MM.1S (cell line): ENCODE measurements around the gene MACROD2.

Experiments used
- DNase-seq: peaks from one replicate; pipeline ENCODE4 v3.0.0-alpha.2; 2015
- H2AFZ ChIP-seq: fragments of 300-600 bp; sonication (generic); 2 replicates; pipeline ENCODE4 v1.6.0; 2016; ENCODE audit warnings: antibody characterized with exemption, low read length
- H3F3A ChIP-seq: fragments of 300-600 bp; sonication (generic); 2 replicates; pipeline ENCODE4 v1.6.1; 2016; ENCODE audit warnings: mild to moderate bottlenecking, antibody characterized with exemption, low read length, moderate library complexity, mixed read lengths; ENCODE audit not compliant: insufficient read depth
- H3K27ac ChIP-seq: fragments of 300-600 bp; sonication (generic); 2 replicates; pipeline ENCODE4 v1.5.1; 2016; ENCODE audit warnings: mild to moderate bottlenecking, low read length
- H3K27me3 ChIP-seq: fragments of 300-600 bp; sonication (generic); replicated peaks from 2 replicates; pipeline ENCODE4 v1.6.0; 2016; ENCODE audit warnings: low read length; ENCODE audit not compliant: insufficient read depth
- H3K36me3 ChIP-seq: fragments of 300-600 bp; sonication (generic); replicated peaks from 2 replicates; pipeline ENCODE4 v1.6.1; 2016; ENCODE audit warnings: mild to moderate bottlenecking, low read length, mixed read lengths; ENCODE audit not compliant: insufficient read depth
- H3K4me1 ChIP-seq: fragments of 300-600 bp; sonication (generic); 2 replicates; pipeline ENCODE4 v1.6.1; 2016; ENCODE audit warnings: low read length, mixed read lengths
- H3K4me2 ChIP-seq: fragments of 300-600 bp; sonication (generic); 2 replicates; pipeline ENCODE4 v1.6.0; 2016; ENCODE audit warnings: low read depth, low read length
- H3K4me3 ChIP-seq: fragments of 300-600 bp; sonication (generic); 2 replicates; pipeline ENCODE4 v1.5.1; 2016; ENCODE audit warnings: low read length, mixed read lengths
- H3K79me2 ChIP-seq: fragments of 300-600 bp; sonication (generic); 2 replicates; pipeline ENCODE4 v1.6.1; 2016; ENCODE audit warnings: mixed run types, low read length, mixed read lengths
- H3K9ac ChIP-seq: fragments of 300-600 bp; sonication (generic); 2 replicates; pipeline ENCODE4 v1.6.1; 2016; ENCODE audit warnings: low read length, mixed read lengths
- H3K9me2 ChIP-seq: fragments of 300-600 bp; sonication (generic); replicated peaks from 2 replicates; pipeline ENCODE4 v1.6.1; 2016; ENCODE audit warnings: mild to moderate bottlenecking, low read length, mixed read lengths; ENCODE audit not compliant: insufficient read depth
- H3K9me3 ChIP-seq: fragments of 300-600 bp; sonication (generic); replicated peaks from 2 replicates; pipeline ENCODE4 v1.6.1; 2016; ENCODE audit warnings: mild to moderate bottlenecking, low read length, mixed read lengths; ENCODE audit not compliant: insufficient read depth
- H4K20me1 ChIP-seq: fragments of 300-600 bp; sonication (generic); 2 replicates; pipeline ENCODE4 v1.6.1; 2016; ENCODE audit warnings: mild to moderate bottlenecking, low read length, moderate library complexity, mixed read lengths; ENCODE audit not compliant: insufficient read depth
- CTCF ChIP-seq: fragments of 300-600 bp; sonication (generic); IDR thresholded peaks from 2 replicates; pipeline ENCODE4 v1.5.1; 2016; ENCODE audit warnings: antibody characterized with exemption, low read length, mixed read lengths
- EZH2 ChIP-seq: fragments of 300-600 bp; sonication (generic); optimal IDR thresholded peaks from 2 replicates; pipeline ENCODE3; 2017; ENCODE audit warnings: low read depth, mild to moderate bottlenecking, antibody characterized with exemption, low read length, mixed read lengths
- EZH2phosphoT487 ChIP-seq: fragments of 300-600 bp; sonication (generic); IDR thresholded peaks from 2 replicates; pipeline ENCODE4 v1.6.1; 2018; ENCODE audit warnings: antibody characterized with exemption, low read length

The MACROD2 gene

GRCh38 chr20:15653396-15654207 is 1658.3 kb downstream of the MACROD2 start:
- Histone ChIP-seq H3K9me3 (no peaks in the 10 kb centered on the region), H3F3A (no peaks in the 10 kb centered on the region), H3K36me3 (no peaks in the 10 kb centered on the region), H3K9ac (no peak overlapping the region), H3K9me2 (no peaks in the 10 kb centered on the region), H3K27ac (no peak overlapping the region), H3K4me3 (no peak overlapping the region), H2AFZ (no peak overlapping the region), H3K27me3 (no peaks in the 10 kb centered on the region), H4K20me1 (no peaks in the 10 kb centered on the region), H3K4me2 (no peak overlapping the region), H3K4me1 (no peaks in the 10 kb centered on the region), H3K79me2 (no peaks in the 10 kb centered on the region)
- TF ChIP-seq CTCF (no peak), EZH2phosphoT487 (no peak), EZH2 (no peak)
- no peak for DNase-seq

DNA sequence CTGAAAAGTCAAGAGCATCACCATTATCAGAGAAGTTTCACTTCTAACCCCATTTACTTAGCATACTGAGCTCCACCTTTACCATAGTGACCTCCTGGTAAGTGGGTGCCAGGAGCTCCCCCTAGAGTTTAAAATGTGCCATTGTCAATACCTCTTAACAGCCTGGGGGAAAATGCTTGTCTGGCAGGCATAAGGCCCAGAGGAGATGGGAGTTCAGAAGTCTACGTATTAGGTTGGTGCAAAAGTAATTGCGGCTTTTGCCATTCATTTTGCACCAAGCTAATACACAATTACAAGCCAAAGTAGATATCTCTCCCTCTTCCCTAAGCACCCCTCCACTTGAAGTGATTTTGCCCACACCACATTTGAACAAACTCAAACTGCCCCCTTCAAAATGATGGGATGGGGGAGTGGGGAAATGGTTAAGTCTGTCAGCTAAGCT is 1658.9 kb downstream of the MACROD2 start:
- no peaks in the 10 kb centered on the region for H3K9me2 ChIP-seq
- H3K4me1 ChIP-seq, result no peaks in the 10 kb centered on the region
- peak; percentile 82 for DNase-seq
- no peak overlapping the region for H2AFZ ChIP-seq
- H3K9ac ChIP-seq, result no peak overlapping the region
- TF ChIP-seq CTCF (peak; percentile 70), EZH2phosphoT487 (no peak), EZH2 (no peak)
- no peaks in the 10 kb centered on the region for H3K9me3 ChIP-seq
- H3F3A ChIP-seq, result no peaks in the 10 kb centered on the region
- H3K79me2 ChIP-seq, result no peaks in the 10 kb centered on the region
- H3K27ac ChIP-seq, result no peak overlapping the region
- H3K36me3 ChIP-seq, result no peaks in the 10 kb centered on the region
- no peak overlapping the region for H3K4me3 ChIP-seq
- no peak overlapping the region for H3K4me2 ChIP-seq
- H4K20me1 ChIP-seq, result no peaks in the 10 kb centered on the region
- H3K27me3 ChIP-seq, result no peaks in the 10 kb centered on the region

GRCh38 chr20:15655295-15655874 is 1660.1 kb downstream of the MACROD2 start:
- H3K4me1 ChIP-seq, result no peaks in the 10 kb centered on the region
- H3K27me3 ChIP-seq, result no peaks in the 10 kb centered on the region
- H3K9ac ChIP-seq, result no peak overlapping the region
- TF ChIP-seq EZH2, result no peak
- no peak for TF ChIP-seq EZH2phosphoT487
- no peak for TF ChIP-seq CTCF
- H3K4me3 ChIP-seq, result no peak overlapping the region
- H3F3A ChIP-seq, result no peaks in the 10 kb centered on the region
- H2AFZ ChIP-seq, result no peak overlapping the region
- no peak for DNase-seq
- no peaks in the 10 kb centered on the region for H3K9me2 ChIP-seq
- H3K79me2 ChIP-seq, result no peaks in the 10 kb centered on the region
- no peaks in the 10 kb centered on the region for H3K36me3 ChIP-seq
- no peaks in the 10 kb centered on the region for H3K9me3 ChIP-seq
- H4K20me1 ChIP-seq, result no peaks in the 10 kb centered on the region
- no peak overlapping the region for H3K4me2 ChIP-seq
- no peak overlapping the region for H3K27ac ChIP-seq
